Stimulated activated CD8-positive, alpha-beta memory T cell treated with anti-CD3 and anti-CD28 coated beads, Interleukin-4, amount 100 ng/mL, for 48 hours (primary cell): ENCODE measurements around the gene RPL37.
"Not testable (repeated sequence)": the region's sequence is repeated elsewhere in the genome, so short reads cannot be mapped to it uniquely, and the experiment has no call there.

Experiments
- DNase-seq: peaks from one replicate; pipeline ENCODE4 v3.0.0-alpha.2; 2020

The RPL37 gene

GRCh38 chr5:40834849-40835787, at the start of gene RPL37:
Gene RPL37 (minus strand): TSS chr5:40835222. CDS start chr5:40835185, 37 bp downstream.
- peak; percentile 92 for DNase-seq

- not testable (repeated sequence) for DNase-seq
Observed at GRCh38 chr5:40883051-40883450, 48.0 kb upstream of the RPL37 start.

- no peak for DNase-seq
Observed at GRCh38 chr5:40882291-40882690, 47.3 kb upstream of the RPL37 start.

- DNase-seq, result no peak
Observed at GRCh38 chr5:40879163-40879942, 44.3 kb upstream of the RPL37 start.

- peak; percentile 27 for DNase-seq
Observed at GRCh38 chr5:40877371-40877988, 42.5 kb upstream of the RPL37 start.

GRCh38 chr5:40875958-40876357, 40.9 kb upstream of the RPL37 start:
- DNase-seq, result no peak

- DNase-seq, result no peak
Observed at GRCh38 chr5:40873286-40873880, 38.4 kb upstream of the RPL37 start.

GRCh38 chr5:40872253-40872652, 37.2 kb upstream of the RPL37 start:
- DNase-seq, result not testable (repeated sequence)

- no peak for DNase-seq
Observed at GRCh38 chr5:40871177-40871576, 36.2 kb upstream of the RPL37 start.

GRCh38 chr5:40869384-40869783, 34.4 kb upstream of the RPL37 start:
- DNase-seq, result no peak

- no peak for DNase-seq
Observed at GRCh38 chr5:40866844-40867243, 31.8 kb upstream of the RPL37 start.

- DNase-seq, result not testable (repeated sequence)
Observed at GRCh38 chr5:40865004-40865403, 30.0 kb upstream of the RPL37 start.

- no peak for DNase-seq
Observed at GRCh38 chr5:40860711-40861110, 25.7 kb upstream of the RPL37 start.

- DNase-seq, result no peak
Observed at GRCh38 chr5:40853632-40854192, 18.7 kb upstream of the RPL37 start.

- DNase-seq, result no peak
Observed at GRCh38 chr5:40847525-40847924, 12.5 kb upstream of the RPL37 start.

GRCh38 chr5:40846371-40846770, 11.3 kb upstream of the RPL37 start:
- no peak for DNase-seq

GRCh38 chr5:40844565-40844964, 9.5 kb upstream of the RPL37 start:
- DNase-seq, result no peak

- DNase-seq, result no peak
Observed at GRCh38 chr5:40842351-40842750, 7.3 kb upstream of the RPL37 start.

GRCh38 chr5:40841068-40841805, 6.2 kb upstream of the RPL37 start, which contains the start of gene CARD6:
Gene CARD6 (plus strand): TSS chr5:40841367. CDS start chr5:40841383, 16 bp downstream.
- DNase-seq, result no peak

- no peak for DNase-seq
Observed at GRCh38 chr5:40838086-40838485, 3.1 kb upstream of the RPL37 start.

- peak; percentile 45 for DNase-seq
Observed at GRCh38 chr5:40834391-40834848, 602 bp downstream of the RPL37 start.
